ENCODE measurements around the gene SPATA21. TPM values are rescaled to one million over a fixed set of nuclear protein-coding genes. Genes with fewer than 3 reads are reported as not detected.
A peak's percentile ranks its signal among the peaks of the same experiment; 100 is the strongest.

SPATA21 gene
- total RNA-seq, 1 donor from 2014 or later: not detected

DNA sequence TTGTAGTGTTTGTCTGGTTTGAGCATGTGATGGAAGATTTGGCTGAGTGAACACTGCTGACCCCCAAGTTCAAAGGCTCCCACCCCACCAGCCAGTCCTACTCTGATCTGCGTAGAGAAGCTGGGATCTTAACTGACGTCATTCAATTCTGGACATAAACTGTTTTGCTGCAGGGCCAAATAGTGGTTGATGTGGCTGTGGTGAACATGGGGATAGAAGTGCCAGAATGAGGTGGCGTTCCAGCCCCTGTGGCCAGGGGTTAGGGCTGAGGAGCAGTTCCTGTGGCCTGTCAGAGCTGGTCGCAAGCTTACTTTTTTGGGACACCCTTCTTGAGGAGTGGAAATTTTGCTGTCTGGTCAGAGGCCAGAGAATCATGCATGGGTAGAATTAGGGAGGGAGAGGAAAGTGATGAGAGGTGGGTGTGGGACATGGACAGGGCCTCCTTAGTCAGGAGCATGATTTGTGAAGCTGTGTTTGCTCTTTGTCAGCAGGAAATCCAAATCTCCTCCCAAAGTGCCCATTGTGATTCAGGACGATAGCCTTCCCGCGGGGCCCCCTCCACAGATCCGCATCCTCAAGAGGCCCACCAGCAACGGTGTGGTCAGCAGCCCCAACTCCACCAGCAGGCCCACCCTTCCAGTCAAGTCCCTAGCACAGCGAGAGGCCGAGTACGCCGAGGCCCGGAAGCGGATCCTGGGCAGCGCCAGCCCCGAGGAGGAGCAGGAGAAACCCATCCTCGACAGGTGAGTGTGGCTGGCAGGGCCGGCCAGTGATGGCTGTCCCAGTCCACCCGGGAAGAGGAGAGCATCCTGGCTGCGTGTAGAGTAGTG lies 44.3 kb downstream of the SPATA21 start:
- Histone ChIP-seq H3K27me3 (ENCODE audit: low read depth) (no peaks in the 10 kb centered on the region), H3K9me3 (replicated peaks) (no peaks in the 10 kb centered on the region), H3K27ac (replicated peaks) (no peak overlapping the region), H3K4me3 (no peak overlapping the region), H3K4me1 (peaks cover 70% of the 10 kb centered on the region), H3K36me3 (peaks cover 46% of the 10 kb centered on the region)
- intact Hi-C loops (cut with micrococcal nuclease): no loop called here
- TF ChIP-seq CTCF (IDR thresholded peaks at IDR 0.05; ENCODE audit: borderline replicate concordance): no peak
- no peak for DNase-seq

DNA sequence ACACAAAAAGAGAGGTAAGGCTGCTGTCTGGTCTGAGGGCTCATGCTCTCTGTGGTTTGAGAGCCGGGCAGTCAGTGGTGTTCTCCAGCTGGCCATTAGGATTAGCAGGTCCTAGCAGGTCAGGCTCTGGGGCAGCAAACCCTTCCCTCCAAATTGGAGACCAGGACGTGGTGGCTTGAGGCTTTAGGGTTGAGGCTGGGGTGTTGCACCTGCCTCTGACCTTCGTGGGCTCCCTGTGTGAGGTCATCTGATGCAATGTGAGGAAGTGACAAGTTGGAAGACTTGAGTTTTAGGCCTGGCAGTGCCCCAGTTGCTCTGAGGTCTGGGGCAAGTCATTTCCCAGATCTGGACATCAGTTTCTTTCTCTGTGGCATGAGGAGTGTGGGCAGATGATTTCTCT lies 45.8 kb downstream of the SPATA21 start:
- no peak for TF ChIP-seq CTCF (IDR thresholded peaks at IDR 0.05; ENCODE audit: borderline replicate concordance)
- peaks cover 77% of the 10 kb centered on the region for H3K4me1 ChIP-seq
- no peak overlapping the region for H3K4me3 ChIP-seq
- no peak overlapping the region for H3K27ac ChIP-seq (replicated peaks)
- peaks cover 33% of the 10 kb centered on the region for H3K36me3 ChIP-seq
- no peak for DNase-seq
- intact Hi-C loops (cut with micrococcal nuclease): no loop called here
- H3K9me3 ChIP-seq (replicated peaks): no peaks in the 10 kb centered on the region
- no peaks in the 10 kb centered on the region for H3K27me3 ChIP-seq (ENCODE audit: low read depth)

GRCh38 chr1:16387201-16388188 lies 49.7 kb downstream of the SPATA21 start:
- intact Hi-C loops (cut with micrococcal nuclease): no loop called here
- TF ChIP-seq CTCF (IDR thresholded peaks at IDR 0.05; ENCODE audit: borderline replicate concordance): no peak
- H3K36me3 ChIP-seq: no peaks in the 10 kb centered on the region
- DNase-seq: no peak
- peak overlapping the region; percentile 65 for H3K27ac ChIP-seq (replicated peaks)
- H3K4me3 ChIP-seq: peak overlapping the region; percentile 39
- no peaks in the 10 kb centered on the region for H3K27me3 ChIP-seq (ENCODE audit: low read depth)
- H3K9me3 ChIP-seq (replicated peaks): no peaks in the 10 kb centered on the region
- H3K4me1 ChIP-seq: peaks cover 85% of the 10 kb centered on the region

DNA sequence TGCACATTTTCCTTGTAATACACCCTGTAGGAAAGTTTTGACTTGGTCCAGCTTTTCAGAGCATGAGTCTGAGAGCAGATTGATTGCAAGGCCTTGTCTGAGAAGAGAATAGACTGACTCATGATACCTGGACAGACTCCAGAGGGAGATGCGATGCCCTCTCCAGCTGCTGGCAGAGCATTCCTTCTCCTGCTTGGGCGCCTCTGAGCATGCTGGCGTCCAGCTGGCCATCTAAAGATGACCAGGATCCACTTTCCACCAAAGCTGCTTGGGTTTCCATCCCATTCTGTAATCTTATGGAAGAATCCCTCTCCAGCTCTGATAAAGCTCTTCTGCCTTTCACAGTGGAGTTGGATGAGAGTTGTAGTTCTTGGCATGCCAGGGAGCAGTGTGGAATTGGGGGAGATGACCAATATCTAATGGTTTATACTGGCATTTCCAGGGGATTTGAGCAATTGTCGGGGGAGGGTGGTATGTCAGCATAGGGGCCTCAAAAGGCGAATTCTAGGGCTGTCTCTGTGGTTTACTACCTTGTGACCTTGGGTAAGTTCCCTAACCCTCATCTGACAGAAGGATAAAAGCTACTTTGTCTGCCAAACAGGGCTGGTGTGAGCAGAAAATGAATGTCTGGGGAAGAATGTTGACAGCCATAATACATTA lies 50.6 kb downstream of the SPATA21 start:
- DNase-seq: no peak
- H3K9me3 ChIP-seq (replicated peaks): no peaks in the 10 kb centered on the region
- H3K36me3 ChIP-seq: no peaks in the 10 kb centered on the region
- peak overlapping the region; percentile 39 for H3K4me3 ChIP-seq
- peak overlapping the region; percentile 65 for H3K27ac ChIP-seq (replicated peaks)
- no peaks in the 10 kb centered on the region for H3K27me3 ChIP-seq (ENCODE audit: low read depth)
- TF ChIP-seq CTCF (IDR thresholded peaks at IDR 0.05; ENCODE audit: borderline replicate concordance): no peak
- intact Hi-C loops (cut with micrococcal nuclease): no loop called here
- H3K4me1 ChIP-seq: peaks cover 79% of the 10 kb centered on the region

All from left ventricle myocardium inferior (tissue), 1 donor.